ENCODE data around the gene SUPT4H1.
"Not testable (repeated sequence)": the region's sequence is repeated elsewhere in the genome, so short reads cannot be mapped to it uniquely, and the experiment has no call there.

SUPT4H1 gene

GRCh38 chr17:58344047-58344790, 7.8 kb downstream of the SUPT4H1 start:
- H3K27ac ChIP-seq: peak overlapping the region in 19 of 21 experiments; percentile 1 to 99 (median 67)
- H3K4me3 ChIP-seq: peak overlapping the region in 6 of 7 experiments; percentile 4 to 17 (median 5)

- H3K4me3 ChIP-seq: peak overlapping the region in 1 of 7 experiments; percentile 3
- H3K27ac ChIP-seq: peak overlapping the region in 16 of 21 experiments; percentile 26 to 99 (median 69)
Observed at GRCh38 chr17:58343131-58343530, 8.9 kb downstream of the SUPT4H1 start.

GRCh38 chr17:58341861-58342475, 10.0 kb downstream of the SUPT4H1 start:
- peak overlapping the region in 1 of 7 experiments; percentile 11 for H3K4me3 ChIP-seq
- H3K27ac ChIP-seq: peak overlapping the region in 14 of 21 experiments; percentile 26 to 99 (median 69)

GRCh38 chr17:58341136-58341860, 10.7 kb downstream of the SUPT4H1 start:
- peak overlapping the region in 11 of 21 experiments; percentile 9 to 99 (median 66) for H3K27ac ChIP-seq

GRCh38 chr17:58340405-58340876, 11.6 kb downstream of the SUPT4H1 start:
- Histone ChIP-seq H3K27ac (peak overlapping the region in 18 of 21 experiments; percentile 82 to 99 (median 94)), H3K4me3 (no peak overlapping the region)

More at GRCh38 chr17:58341136-58341860, 10.7 kb downstream of the SUPT4H1 start:
- H3K4me3 ChIP-seq: not testable (repeated sequence)

GRCh38 chr17:58339755-58340404, 12.1 kb downstream of the SUPT4H1 start:
- Histone ChIP-seq H3K4me3 (peak overlapping the region in 5 of 7 experiments; percentile 12 to 31 (median 23)), H3K27ac (peak overlapping the region; percentile 27 to 99 (median 93))

GRCh38 chr17:58338841-58339754, 12.9 kb downstream of the SUPT4H1 start:
- peak overlapping the region in 6 of 7 experiments; percentile 3 to 31 (median 22) for H3K4me3 ChIP-seq
- H3K27ac ChIP-seq: peak overlapping the region; percentile 27 to 99 (median 93)

- H3K4me3 ChIP-seq: peak overlapping the region in 6 of 7 experiments; percentile 0 to 31 (median 24)
Observed at GRCh38 chr17:58338454-58338840, 13.6 kb downstream of the SUPT4H1 start.

GRCh38 chr17:58337600-58338453, 14.2 kb downstream of the SUPT4H1 start:
- peak overlapping the region; percentile 14 to 31 (median 24) for H3K4me3 ChIP-seq
- H3K27ac ChIP-seq: peak overlapping the region; percentile 51 to 99 (median 93)

More at GRCh38 chr17:58338454-58338840, 13.6 kb downstream of the SUPT4H1 start:
- H3K27ac ChIP-seq: peak overlapping the region; percentile 51 to 99 (median 93)

- Histone ChIP-seq H3K27ac (peak overlapping the region; percentile 51 to 99 (median 93)), H3K4me3 (peak overlapping the region; percentile 14 to 31 (median 24))
Observed at GRCh38 chr17:58337210-58337599, 14.8 kb downstream of the SUPT4H1 start.

- H3K27ac ChIP-seq: peak overlapping the region in 20 of 21 experiments; percentile 82 to 99 (median 94)
- H3K4me3 ChIP-seq: peak overlapping the region in 5 of 7 experiments; percentile 23 to 59 (median 28)
Observed at GRCh38 chr17:58336456-58337209, 15.4 kb downstream of the SUPT4H1 start.

GRCh38 chr17:58335779-58336455, 16.1 kb downstream of the SUPT4H1 start:
- H3K27ac ChIP-seq: peak overlapping the region in 20 of 21 experiments; percentile 82 to 99 (median 94)
- H3K4me3 ChIP-seq: peak overlapping the region in 4 of 7 experiments; percentile 6 to 59 (median 19)

- Histone ChIP-seq H3K4me3 (peak overlapping the region in 4 of 7 experiments; percentile 6 to 59 (median 8)), H3K27ac (peak overlapping the region in 20 of 21 experiments; percentile 82 to 99 (median 94))
Observed at GRCh38 chr17:58335061-58335731, 16.8 kb downstream of the SUPT4H1 start.

- peak overlapping the region in 19 of 21 experiments; percentile 82 to 99 (median 94) for H3K27ac ChIP-seq
Observed at GRCh38 chr17:58334661-58335060, 17.3 kb downstream of the SUPT4H1 start.

GRCh38 chr17:58334256-58334655, 17.7 kb downstream of the SUPT4H1 start:
- Histone ChIP-seq H3K4me3 (peak overlapping the region in 3 of 7 experiments; percentile 6 to 65 (median 59)), H3K27ac (peak overlapping the region in 19 of 21 experiments; percentile 82 to 99 (median 94))

More at GRCh38 chr17:58334661-58335060, 17.3 kb downstream of the SUPT4H1 start:
- peak overlapping the region in 3 of 7 experiments; percentile 6 to 59 (median 10) for H3K4me3 ChIP-seq
